GM12874 (cell line): ENCODE results near the gene P2RX1.

Experiments
- CTCF ChIP-seq: IDR thresholded peaks from 2 replicates; pipeline ENCODE4 v1.5.1; 2011; ENCODE audit warnings: low read depth, mild to moderate bottlenecking, control low read depth, low read length, moderate library complexity; ENCODE audit not compliant: insufficient read depth

The P2RX1 gene

GRCh38 chr17:3885970-3886369, 30.3 kb downstream of the P2RX1 start:
- no peak for TF ChIP-seq CTCF

GRCh38 chr17:3885271-3885670, 31.0 kb downstream of the P2RX1 start:
- TF ChIP-seq CTCF = no peak

GRCh38 chr17:3884188-3884587, 32.1 kb downstream of the P2RX1 start:
- TF ChIP-seq CTCF = no peak

DNA sequence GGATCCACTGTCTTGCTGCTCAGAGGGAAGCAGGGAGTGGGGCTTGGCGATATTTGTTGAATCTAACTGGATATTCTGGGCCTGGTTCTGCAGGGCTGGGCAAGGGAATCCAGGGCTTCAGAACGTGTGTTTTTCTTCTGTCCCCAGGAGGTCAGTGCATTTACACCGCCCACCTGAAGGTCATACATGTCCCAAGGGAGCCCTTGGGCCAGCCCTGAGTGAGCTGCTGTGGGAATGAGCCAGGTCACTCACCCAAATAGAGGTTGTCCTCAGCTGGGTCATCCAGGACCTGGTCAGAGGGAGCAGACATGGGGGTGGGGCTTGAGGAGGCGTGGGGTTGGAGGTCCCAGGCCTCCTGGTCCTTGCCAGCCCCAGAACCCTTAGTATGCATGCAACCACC, 34.0 kb downstream of the P2RX1 start:
- no peak for TF ChIP-seq CTCF

- TF ChIP-seq CTCF = no peak
Measured at GRCh38 chr17:3880983-3881382, 35.3 kb downstream of the P2RX1 start.

- no peak for TF ChIP-seq CTCF
Measured at GRCh38 chr17:3879591-3880417, 36.5 kb downstream of the P2RX1 start.

DNA sequence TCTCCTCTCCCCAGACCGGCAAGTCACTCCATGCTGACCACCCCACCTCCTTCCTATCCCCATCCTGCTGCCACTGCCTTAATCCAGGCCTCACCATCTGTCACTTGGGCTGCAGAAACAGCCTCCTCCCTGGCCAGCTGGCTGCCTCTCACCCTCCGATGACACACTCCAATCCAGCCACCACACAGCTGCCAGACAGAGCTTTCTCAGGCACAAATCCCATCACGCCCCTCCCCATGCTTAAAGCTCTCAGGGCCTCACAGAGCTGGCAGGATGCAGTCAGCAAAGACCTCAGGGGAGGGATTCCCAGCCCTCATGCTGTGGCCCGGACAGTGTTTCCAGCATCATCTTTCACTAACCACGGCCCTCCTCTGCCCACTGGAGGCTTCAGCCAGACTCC, 37.1 kb downstream of the P2RX1 start:
- TF ChIP-seq CTCF = no peak
